Dedifferentiated amniotic fluid mesenchymal stem cell (primary cell): ENCODE measurements around the gene NUPR2.
"Not testable (repeated sequence)": the region's sequence is repeated elsewhere in the genome, so short reads cannot be mapped to it uniquely, and the experiment has no call there.

Experiments
- DNase-seq: peaks from one replicate; pipeline ENCODE4 v3.0.0-alpha.2; 2016; ENCODE audit errors: extremely low spot score

The NUPR2 gene, protein sequence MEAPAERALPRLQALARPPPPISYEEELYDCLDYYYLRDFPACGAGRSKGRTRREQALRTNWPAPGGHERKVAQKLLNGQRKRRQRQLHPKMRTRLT

GRCh38 chr7:56115852-56116538 lies at the start of gene NUPR2:
TSS of gene NUPR2 (minus strand) at chr7:56116417. CDS start at chr7:56116314, 103 bp downstream.
- no peak for DNase-seq

- no peak for DNase-seq
Measured at GRCh38 chr7:56157238-56157790, 41.1 kb upstream of the NUPR2 start.

DNA sequence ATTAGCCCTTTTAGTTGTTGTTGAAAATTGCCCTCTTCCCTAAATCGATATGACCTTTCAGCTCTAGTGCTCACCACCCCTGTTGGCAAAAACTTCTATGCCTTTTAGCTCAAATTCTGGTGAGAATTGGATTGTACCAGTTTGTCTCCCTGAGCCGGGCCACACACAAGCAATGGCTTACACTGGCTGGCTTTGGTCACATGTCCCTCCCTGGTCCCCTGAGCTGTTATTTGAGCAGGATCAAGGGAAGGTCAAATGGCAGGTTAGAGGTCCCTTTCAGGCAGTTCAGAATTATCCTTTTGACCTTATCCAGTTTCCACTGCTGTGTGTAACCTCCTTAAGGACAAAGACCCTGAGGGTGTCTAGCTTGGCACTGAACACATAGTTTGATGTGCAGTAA lies 14.8 kb upstream of the NUPR2 start:
- not testable (repeated sequence) for DNase-seq

DNA sequence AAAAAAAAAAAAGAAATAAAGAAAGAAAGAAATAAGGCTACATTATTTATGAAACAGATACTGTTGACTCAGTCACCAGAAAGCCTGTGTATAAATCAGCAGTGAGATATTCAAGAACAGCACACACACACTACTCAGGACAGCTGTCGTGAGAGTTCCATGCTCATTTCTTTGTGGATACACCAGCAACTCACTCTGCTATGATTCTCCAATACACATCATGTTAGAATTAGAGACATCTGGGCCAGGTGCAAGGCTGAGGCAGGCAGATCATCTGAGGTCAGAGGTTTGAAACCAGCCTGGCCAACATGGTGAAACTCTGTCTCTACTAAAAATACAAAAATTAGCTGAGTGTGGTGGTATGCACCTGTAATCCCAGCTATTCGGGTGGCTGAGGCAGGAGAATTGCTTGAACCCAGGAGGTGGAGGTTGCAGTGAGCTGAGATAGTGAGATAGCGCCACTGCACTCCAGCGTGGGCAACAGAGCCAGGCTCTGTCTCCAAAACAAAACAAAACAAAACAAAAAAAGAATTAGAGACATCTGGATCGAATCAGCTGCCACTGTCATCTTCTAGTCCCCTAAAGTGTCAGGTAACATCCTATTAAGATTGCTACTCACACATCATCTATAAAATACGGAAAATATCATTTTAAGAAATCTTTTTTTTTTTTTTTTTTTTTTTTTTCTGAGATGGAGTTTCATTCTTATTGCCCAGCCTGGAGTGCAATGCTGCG lies 11.2 kb upstream of the NUPR2 start:
- no peak for DNase-seq

DNA sequence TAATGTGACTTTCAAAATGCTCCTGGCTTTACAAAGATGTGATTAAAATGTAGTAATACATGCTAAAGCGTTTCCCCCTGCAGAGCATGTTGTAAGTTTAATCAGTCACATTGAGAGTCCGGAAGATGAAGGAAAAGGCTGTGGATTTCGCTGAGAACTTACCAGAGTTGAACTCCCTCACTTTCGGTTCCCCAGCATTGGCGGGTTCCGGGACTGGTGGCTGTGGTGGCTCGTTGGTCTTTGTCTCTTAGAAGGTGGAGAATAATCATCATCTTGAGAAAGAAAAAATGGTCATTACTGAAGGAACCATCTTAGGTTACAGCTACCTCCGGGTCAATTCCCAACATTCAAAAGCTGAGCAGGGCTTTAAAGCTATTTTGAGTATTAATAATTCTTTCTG lies 9.6 kb upstream of the NUPR2 start:
- DNase-seq: no peak

DNA sequence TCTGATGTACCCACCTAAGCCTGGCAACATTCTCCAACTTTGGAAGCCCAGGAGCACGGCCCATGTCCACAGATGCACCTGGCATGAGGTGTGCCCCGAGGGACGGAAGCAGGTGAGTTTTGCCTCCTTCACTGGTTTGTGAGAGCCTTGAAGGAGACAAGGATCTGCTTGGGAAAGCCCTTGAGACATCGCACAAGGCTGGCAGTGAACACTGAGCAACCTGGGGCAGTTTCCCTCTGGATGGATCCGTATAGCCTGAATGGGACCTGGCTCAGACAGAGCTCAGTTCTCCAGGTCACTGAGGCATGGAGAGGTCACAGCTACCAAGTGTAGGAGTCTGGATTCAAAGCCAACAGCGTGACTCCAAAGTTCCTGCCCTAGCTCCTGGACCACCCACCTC lies 8.8 kb upstream of the NUPR2 start:
- DNase-seq: no peak

DNA sequence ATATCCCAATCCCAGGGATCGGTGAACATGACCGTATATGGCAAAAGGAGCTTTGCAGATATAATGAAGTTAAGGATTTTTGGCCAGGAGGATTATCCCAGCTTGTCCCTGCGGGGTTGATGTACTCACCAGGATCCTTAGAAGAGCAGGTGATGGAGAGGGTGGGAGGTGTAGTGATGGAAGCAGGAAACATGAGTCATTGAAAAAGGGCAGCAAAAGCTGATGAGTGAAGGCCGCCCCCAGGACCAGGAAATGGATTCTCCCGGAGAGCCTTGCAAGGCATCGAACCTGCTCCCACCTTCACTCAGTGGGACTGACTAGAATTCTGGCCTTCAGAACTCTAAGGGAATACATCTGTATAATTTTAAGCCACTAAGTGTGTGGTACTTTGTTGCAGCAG lies 5.2 kb upstream of the NUPR2 start:
- no peak for DNase-seq

- not testable (repeated sequence) for DNase-seq
Measured at GRCh38 chr7:56112244-56112643, 4.0 kb downstream of the NUPR2 start.

DNA sequence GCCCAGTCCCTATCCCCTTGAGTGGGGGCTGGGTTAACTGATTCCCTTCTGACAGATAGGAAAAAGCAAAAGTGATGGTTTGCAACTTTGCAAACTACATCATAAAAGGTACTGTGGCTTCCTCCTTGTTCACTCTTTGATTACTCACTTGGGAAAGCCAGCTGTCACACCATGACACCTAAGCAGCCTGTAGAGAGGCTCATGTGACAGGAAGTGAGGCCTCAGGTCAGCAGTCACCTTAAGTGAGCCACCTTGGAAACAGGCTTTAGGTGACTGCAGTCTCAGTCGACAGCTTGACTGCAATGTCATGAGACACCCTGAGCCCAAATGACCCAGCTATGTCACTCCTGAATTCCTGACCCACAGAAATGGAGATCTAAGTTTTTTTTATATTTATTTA lies 5.6 kb downstream of the NUPR2 start:
- DNase-seq: no peak

DNA sequence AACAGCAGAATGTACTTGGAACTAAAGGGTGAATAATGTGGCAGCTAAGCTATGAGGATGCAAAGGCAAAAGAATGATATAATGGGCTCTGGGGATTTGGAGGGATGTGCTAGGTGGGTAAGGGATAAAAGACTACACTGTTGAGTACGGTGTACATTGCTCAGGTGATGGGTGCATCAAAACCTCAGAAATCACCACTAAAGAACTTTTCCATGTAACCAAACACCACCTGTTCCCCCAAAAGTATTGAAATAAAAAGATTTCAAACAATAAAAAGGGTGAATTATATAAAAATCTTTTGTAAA lies 8.3 kb downstream of the NUPR2 start:
- no peak for DNase-seq

DNA sequence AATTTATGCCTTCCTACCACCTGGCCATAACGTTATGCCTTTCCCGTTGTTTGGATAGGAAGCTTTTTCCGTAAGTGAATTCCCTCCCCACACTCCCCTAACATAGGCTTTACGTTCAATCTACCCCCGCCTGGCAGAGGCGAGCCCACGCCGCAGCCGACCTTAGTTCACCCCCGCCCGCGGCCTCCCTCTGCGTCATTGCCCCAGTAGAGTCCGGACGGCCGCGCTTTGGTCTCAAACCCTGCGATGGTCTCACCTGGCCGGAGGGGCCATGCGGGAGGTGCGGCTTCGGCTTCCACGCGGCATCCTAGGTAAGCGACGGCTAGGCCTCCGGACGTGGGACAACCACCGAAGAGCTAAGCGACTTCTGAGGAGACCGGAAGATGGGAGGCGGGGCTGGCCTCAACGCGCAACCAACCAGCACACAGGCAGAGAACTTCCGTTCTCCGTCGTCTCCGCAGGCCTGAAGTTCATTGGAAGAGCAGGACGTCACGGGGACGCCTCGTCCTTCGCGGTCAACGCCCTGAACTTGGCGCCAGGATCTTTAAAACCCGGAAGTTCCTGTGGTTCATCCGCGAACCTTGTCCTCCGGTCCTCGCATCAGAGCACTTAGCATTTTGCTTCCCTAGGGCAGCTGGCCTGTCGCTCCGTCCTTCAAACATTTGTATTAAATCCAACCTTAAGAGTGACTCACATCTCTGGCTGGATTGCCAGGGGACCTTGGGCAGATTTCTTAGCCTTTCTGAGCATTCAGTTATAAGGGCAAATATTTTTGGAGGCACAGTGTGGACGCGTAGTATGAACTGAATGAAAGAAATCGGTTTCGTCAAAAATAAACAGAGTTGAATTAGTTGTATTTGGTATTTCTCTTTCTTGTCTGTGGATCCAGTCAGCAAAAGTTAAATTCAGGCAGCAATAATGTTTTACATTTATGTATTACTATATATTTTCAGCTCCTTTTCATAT lies 9.8 kb downstream of the NUPR2 start, which contains the start of gene CHCHD2:
Gene CHCHD2 (minus strand): TSS at position 369 of the 966 bp plus-strand sequence. CDS start 63 bp downstream, at position 306.
- peak; percentile 99 for DNase-seq

DNA sequence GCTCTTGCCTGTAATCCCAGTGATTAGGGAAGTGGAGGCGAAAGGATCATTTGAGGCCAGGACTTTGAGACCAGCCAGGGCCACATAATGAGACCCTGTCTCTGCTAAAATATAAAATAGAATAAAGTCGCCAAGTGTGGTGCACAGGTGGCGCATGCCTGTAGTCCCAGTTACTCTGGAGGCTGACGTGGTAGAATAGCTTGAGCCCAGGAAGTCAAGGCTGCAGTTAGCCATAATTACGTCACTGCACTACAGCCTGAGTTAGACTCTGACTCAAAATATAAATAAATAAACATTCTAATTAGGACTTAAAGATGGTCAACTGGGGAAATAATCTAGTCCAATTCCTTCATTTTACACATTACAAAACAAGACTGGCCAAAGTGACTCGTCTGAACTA lies 10.7 kb downstream of the NUPR2 start:
- peak; percentile 67 for DNase-seq

DNA sequence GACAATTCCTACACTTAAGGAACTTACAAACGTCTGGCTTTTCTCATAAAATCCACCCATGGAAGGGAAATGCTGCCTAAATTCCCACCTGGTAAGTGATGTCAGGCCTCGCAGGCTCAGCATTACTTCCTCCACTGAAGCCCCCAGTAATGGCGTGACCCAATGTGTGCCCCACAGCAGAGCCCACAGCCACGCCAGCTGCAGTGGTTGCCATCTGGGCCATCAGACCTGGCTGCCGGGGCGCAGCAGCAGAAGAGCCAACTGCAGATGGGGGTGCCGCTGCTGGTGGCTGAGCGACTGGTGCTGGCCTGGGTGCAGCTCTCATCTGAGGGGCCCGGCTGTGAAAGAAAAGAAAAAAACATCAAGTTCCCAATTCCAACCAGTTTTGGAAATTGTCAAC lies 12.1 kb downstream of the NUPR2 start:
- not testable (repeated sequence) for DNase-seq

GRCh38 chr7:56099653-56100052 lies 16.6 kb downstream of the NUPR2 start:
- DNase-seq: no peak

GRCh38 chr7:56098187-56099008 lies 17.8 kb downstream of the NUPR2 start:
- not testable (repeated sequence) for DNase-seq

- DNase-seq: peak; percentile 86
Measured at GRCh38 chr7:56097700-56098099, 18.5 kb downstream of the NUPR2 start.

DNA sequence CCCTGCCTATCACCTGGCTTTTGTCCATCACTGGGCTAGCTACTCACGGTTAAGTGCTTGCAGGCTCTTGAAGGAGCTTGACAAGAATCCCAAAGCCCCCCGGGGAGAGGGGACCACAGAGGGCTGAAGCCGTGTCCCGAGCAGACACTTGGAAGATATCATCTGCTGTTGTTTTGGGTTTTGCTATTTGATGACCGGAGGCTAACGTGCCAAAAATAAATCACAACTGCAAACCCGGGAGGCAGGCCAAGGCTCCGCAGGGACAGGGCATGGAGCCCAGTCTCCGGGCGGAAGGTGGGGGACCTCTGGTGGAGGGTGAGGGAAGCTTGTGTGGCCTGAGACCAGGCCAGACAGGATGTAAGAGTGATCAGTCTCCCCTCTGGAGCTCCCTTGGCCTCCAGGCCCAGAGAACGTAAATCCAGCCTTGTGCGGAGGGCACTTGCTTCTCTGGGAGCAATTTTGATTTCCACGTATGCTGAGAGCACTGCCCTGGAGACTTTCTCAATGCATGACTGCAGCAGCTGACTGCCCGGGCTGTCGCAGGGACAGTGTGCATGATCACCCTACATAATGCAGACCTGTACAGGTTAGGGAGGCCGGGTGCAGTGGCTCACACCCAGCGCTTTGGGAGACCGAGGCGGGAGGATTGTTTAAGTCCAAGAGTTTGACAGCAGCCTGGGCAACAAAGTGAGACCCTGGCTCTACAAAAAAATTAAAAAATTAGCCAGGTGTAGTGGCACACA lies 23.3 kb downstream of the NUPR2 start, which contains the start of gene PHKG1:
Gene PHKG1 (minus strand): TSS at position 164 of the 743 bp plus-strand sequence. CDS start 4,011 bp downstream, outside the sequence.
- DNase-seq: peak; percentile 70

DNA sequence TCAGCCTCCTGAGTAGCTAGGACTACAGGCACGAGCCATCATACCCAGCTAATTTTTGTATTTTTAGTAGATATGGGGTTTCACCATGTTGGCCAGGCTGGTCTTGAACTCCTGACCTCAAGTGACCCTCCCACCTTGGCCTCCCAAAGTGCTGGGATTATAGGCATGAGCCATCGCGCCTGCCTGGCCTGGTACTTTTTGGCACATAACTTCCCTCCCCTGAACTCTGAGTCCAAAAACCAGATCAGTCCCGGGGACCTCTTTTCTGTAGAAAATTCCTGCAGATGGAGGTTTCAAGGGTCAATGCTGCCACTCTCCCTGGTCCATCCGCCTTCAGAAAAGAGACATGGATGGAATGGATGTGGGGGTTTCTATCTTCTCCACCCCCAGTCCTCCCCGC lies 23.8 kb downstream of the NUPR2 start:
- DNase-seq: not testable (repeated sequence)

DNA sequence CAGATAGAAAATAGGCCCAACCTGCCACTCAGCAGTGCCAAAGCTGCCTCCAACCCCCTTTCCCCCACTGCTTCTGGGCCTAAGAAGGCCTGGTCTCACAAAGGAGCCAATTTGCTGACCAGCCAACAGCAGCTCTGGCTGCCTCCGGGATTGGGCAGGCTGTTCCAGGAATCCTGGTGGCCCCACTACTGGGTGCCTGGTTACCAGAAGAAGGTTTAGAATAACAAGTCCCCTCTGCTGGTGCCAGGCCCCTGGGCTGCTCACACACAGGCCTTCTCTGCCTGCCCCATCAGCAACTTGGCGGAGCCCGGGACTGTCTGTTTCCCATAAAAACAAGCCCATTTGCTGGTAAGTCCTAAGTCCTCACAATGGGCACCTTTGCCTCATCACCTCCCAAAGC lies 24.6 kb downstream of the NUPR2 start:
- DNase-seq: peak; percentile 55

DNA sequence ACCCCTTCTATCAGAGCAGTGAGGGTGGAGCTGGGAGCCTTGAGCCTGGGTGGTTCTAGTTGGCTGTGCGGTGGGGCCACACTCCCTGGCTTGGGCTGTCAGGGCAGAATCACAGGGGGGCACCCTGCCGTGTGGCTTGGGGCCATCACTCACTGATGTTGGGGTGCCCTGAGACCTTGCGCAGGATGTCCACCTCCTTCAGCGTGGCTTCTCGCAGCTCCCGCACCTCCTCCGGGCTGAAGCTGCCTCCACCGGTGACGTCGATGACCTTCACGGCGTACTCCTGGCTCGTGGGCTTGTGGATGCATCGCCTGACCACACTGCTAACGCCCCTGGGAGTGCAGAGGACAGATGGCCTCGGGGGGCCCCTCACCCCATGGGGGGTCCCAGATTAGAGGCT lies 28.8 kb downstream of the NUPR2 start:
- DNase-seq: no peak
